HepG2 (cell line): ENCODE results near the gene C2CD4A. TPM values are rescaled to one million over a fixed set of nuclear protein-coding genes. Genes with fewer than 3 reads are reported as not detected.

Source experiments
- CEBPB ChIP-seq: IDR thresholded peaks from 2 replicates; pipeline ENCODE4 v1.6.1; 2011; ENCODE audit warnings: low read depth, low read length, improper control_type of control experiment, borderline replicate concordance
- CHD2 ChIP-seq: IDR thresholded peaks from 2 replicates; pipeline ENCODE4 v1.6.1; 2011; ENCODE audit warnings: low read depth, low read length, improper control_type of control experiment
- ISX ChIP-seq: sonication (generic); formaldehyde crosslinking; conservative IDR thresholded peaks from 2 replicates; pipeline ENCODE4 v1.5.0; 2020; ENCODE audit warnings: missing genetic modification reagents
- MIER2 ChIP-seq: IDR thresholded peaks from 2 replicates; pipeline ENCODE4 v1.6.1; 2016; ENCODE audit warnings: missing biosample characterization, missing genetic modification reagents
- NCOA1 ChIP-seq: sonication (generic); formaldehyde crosslinking; IDR thresholded peaks from 2 replicates; pipeline ENCODE4 v1.9.0; 2021; ENCODE audit warnings: missing genetic modification reagents
- NKX3-1 ChIP-seq: sonication (generic); formaldehyde crosslinking; IDR thresholded peaks from 2 replicates; pipeline ENCODE4 v1.5.0; 2020; ENCODE audit warnings: missing genetic modification reagents
- RAD21 ChIP-seq: fragments of 450-650 bp; formaldehyde crosslinking; IDR thresholded peaks from 2 replicates; pipeline ENCODE4 v1.5.0; 2020; ENCODE audit warnings: mild to moderate bottlenecking
- RFX3 ChIP-seq: IDR thresholded peaks from 2 replicates; pipeline ENCODE4 v1.6.1; 2016; ENCODE audit warnings: missing biosample characterization, missing genetic modification reagents
- SATB2 ChIP-seq: sonication (generic); formaldehyde crosslinking; IDR thresholded peaks from 2 replicates; pipeline ENCODE4 v1.5.0; 2020; ENCODE audit warnings: missing genetic modification reagents
- TCF12 ChIP-seq, 2 experiments: fragments of 450-650 bp in 1 of 2; sonication (generic) in 1 of 2; formaldehyde crosslinking in 1 of 2; IDR thresholded peaks; 2 replicates each; pipeline versions ENCODE4 v1.6.1 to v1.8.0; 2017 to 2022; ENCODE audit warnings: antibody characterized with exemption in 1 of 2, mild to moderate bottlenecking in 1 of 2, missing genetic modification reagents in 1 of 2, moderate library complexity in 1 of 2
- TCF7 ChIP-seq: sonication (generic); IDR thresholded peaks from 2 replicates; pipeline ENCODE4 v1.6.1; 2016; ENCODE audit warnings: antibody characterized with exemption, low read depth
- polyA plus RNA-seq, 8 experiments: library from polyadenylated mRNA; depleted of rRNA in 3 of 8; stranded (reverse) in 7 of 8; unstranded in 1 of 8; fragments of >200 nt; fragmentation: Illumina TruSeq in 4 of 8; extraction: Trizol in 4 of 8; gene quantifications; 2 replicates each; pipeline versions ENCODE4 v1.2.1 to v1.2.3, GENCODE V29; 2011 to 2016; ENCODE audit warnings: low read depth in 4 of 8, missing spikeins in 1 of 8, mixed read lengths in 1 of 8; ENCODE audit not compliant: insufficient read depth in 1 of 8
- total RNA-seq, 5 experiments: library from RNA; depleted of rRNA; stranded (reverse); fragments of >200 nt; fragmentation: Illumina TruSeq; extraction: Trizol; gene quantifications; 2 replicates each; pipeline ENCODE4 v1.2.3, GENCODE V29; 2016; ENCODE audit warnings: low read depth in 1 of 5
- TF ChIP-seq, protein P1 (sequence below): sonication (generic); formaldehyde crosslinking; IDR thresholded peaks from 2 replicates; pipeline ENCODE4 v1.5.0; 2020; ENCODE audit warnings: mild to moderate bottlenecking, missing genetic modification reagents
- TF ChIP-seq, protein P2 (sequence below): sonication (generic); formaldehyde crosslinking; IDR thresholded peaks from 2 replicates; pipeline ENCODE4 v1.5.0; 2020; ENCODE audit warnings: mild to moderate bottlenecking, missing genetic modification reagents, borderline replicate concordance
- TF ChIP-seq, protein P3 (sequence below): sonication (generic); formaldehyde crosslinking; IDR thresholded peaks from 2 replicates; pipeline ENCODE4 v1.9.0; 2022; ENCODE audit warnings: low read depth, missing genetic modification reagents
- TF ChIP-seq, protein P4 (sequence below): sonication (generic); formaldehyde crosslinking; IDR thresholded peaks from 2 replicates; pipeline ENCODE4 v1.4.0; 2020; ENCODE audit warnings: missing genetic modification reagents, low read depth, mild to moderate bottlenecking, borderline replicate concordance

The C2CD4A gene
- total and polyA plus RNA-seq, 2 of the 13 experiments (the other 11 are each of a cell fraction or from before 2014, with no cell fraction given) = 0.20 TPM; not detected in 1

DNA sequence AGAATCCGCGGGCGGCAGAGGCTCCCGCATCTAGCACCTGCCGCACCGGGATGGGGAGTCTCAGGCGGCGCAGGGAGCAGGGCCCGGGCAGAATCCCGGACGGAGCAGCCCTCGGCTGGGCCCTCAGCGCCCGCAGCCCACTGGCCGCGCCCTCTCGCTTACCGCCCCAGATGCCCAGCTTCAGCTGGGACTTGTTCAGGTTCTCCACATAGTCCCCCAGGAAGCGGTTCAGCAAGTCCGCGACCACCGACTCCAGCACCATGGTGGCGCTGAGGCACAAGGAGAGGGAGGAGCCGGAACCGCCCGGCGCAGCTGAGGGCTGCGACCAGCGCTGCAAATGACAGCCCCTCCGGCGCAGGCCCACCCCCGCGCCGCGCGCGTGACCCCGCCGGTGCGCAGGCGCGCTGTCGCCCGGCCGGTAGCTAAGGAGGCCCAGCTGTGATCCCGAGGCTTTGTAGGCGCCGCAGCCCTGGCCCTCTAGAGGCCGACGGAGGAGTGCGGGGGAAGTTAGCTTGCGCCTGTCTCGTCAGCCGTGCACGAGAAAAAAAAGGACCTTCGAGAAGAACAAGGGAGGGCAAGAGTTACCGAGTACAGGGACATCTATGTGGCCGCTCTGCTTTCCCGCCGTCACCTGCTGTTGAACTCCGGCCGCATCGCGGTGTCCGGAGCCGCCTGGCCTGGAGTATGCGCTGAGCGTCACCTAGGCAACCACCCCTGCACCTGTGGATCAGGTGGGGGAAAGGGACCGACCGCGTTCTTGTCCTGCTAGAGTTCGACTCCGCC, 6.5 kb upstream of the C2CD4A start, which contains the start of gene VPS13C (continued):
- TF ChIP-seq, protein P1, sequence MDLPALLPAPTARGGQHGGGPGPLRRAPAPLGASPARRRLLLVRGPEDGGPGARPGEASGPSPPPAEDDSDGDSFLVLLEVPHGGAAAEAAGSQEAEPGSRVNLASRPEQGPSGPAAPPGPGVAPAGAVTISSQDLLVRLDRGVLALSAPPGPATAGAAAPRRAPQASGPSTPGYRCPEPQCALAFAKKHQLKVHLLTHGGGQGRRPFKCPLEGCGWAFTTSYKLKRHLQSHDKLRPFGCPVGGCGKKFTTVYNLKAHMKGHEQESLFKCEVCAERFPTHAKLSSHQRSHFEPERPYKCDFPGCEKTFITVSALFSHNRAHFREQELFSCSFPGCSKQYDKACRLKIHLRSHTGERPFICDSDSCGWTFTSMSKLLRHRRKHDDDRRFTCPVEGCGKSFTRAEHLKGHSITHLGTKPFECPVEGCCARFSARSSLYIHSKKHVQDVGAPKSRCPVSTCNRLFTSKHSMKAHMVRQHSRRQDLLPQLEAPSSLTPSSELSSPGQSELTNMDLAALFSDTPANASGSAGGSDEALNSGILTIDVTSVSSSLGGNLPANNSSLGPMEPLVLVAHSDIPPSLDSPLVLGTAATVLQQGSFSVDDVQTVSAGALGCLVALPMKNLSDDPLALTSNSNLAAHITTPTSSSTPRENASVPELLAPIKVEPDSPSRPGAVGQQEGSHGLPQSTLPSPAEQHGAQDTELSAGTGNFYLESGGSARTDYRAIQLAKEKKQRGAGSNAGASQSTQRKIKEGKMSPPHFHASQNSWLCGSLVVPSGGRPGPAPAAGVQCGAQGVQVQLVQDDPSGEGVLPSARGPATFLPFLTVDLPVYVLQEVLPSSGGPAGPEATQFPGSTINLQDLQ (CRISPR knock-in tag) = 0 out of 2 replicates have a peak, but pooled peaks have one; percentile 22
- TF ChIP-seq NKX3-1 (CRISPR knock-in tag) (peak; percentile 88), SATB2 (CRISPR knock-in tag) (peak; percentile 31; the same call in 1 of the 2 replicates), NCOA1 (0 out of 2 replicates have a peak, but pooled peaks have one; percentile 76), RFX3 (CRISPR knock-in tag) (peak; percentile 79), TCF7 (peak; percentile 87), TCF12 (IDR thresholded peaks at IDR 0.05) (no peak), TCF12 (CRISPR knock-in tag; IDR thresholded peaks at IDR 0.05) (no peak), MIER2 (0 out of 2 replicates have a peak, but pooled peaks have one; percentile 33), ISX (peak; percentile 58; the same call in 1 of the 2 replicates), CEBPB (no peak), CHD2 (peak; percentile 31; the same call in 1 of the 2 replicates), RAD21 (no peak)
- TF ChIP-seq, protein P2, sequence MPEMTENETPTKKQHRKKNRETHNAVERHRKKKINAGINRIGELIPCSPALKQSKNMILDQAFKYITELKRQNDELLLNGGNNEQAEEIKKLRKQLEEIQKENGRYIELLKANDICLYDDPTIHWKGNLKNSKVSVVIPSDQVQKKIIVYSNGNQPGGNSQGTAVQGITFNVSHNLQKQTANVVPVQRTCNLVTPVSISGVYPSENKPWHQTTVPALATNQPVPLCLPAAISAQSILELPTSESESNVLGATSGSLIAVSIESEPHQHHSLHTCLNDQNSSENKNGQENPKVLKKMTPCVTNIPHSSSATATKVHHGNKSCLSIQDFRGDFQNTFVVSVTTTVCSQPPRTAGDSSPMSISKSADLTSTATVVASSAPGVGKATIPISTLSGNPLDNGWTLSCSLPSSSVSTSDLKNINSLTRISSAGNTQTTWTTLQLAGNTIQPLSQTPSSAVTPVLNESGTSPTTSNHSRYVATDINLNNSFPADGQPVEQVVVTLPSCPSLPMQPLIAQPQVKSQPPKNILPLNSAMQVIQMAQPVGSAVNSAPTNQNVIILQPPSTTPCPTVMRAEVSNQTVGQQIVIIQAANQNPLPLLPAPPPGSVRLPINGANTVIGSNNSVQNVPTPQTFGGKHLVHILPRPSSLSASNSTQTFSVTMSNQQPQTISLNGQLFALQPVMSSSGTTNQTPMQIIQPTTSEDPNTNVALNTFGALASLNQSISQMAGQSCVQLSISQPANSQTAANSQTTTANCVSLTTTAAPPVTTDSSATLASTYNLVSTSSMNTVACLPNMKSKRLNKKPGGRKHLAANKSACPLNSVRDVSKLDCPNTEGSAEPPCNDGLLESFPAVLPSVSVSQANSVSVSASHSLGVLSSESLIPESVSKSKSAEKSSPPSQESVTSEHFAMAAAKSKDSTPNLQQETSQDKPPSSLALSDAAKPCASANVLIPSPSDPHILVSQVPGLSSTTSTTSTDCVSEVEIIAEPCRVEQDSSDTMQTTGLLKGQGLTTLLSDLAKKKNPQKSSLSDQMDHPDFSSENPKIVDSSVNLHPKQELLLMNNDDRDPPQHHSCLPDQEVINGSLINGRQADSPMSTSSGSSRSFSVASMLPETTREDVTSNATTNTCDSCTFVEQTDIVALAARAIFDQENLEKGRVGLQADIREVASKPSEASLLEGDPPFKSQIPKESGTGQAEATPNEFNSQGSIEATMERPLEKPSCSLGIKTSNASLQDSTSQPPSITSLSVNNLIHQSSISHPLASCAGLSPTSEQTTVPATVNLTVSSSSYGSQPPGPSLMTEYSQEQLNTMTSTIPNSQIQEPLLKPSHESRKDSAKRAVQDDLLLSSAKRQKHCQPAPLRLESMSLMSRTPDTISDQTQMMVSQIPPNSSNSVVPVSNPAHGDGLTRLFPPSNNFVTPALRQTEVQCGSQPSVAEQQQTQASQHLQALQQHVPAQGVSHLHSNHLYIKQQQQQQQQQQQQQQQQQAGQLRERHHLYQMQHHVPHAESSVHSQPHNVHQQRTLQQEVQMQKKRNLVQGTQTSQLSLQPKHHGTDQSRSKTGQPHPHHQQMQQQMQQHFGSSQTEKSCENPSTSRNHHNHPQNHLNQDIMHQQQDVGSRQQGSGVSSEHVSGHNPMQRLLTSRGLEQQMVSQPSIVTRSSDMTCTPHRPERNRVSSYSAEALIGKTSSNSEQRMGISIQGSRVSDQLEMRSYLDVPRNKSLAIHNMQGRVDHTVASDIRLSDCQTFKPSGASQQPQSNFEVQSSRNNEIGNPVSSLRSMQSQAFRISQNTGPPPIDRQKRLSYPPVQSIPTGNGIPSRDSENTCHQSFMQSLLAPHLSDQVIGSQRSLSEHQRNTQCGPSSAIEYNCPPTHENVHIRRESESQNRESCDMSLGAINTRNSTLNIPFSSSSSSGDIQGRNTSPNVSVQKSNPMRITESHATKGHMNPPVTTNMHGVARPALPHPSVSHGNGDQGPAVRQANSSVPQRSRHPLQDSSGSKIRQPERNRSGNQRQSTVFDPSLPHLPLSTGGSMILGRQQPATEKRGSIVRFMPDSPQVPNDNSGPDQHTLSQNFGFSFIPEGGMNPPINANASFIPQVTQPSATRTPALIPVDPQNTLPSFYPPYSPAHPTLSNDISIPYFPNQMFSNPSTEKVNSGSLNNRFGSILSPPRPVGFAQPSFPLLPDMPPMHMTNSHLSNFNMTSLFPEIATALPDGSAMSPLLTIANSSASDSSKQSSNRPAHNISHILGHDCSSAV = no peak
- TF ChIP-seq, protein P3, sequence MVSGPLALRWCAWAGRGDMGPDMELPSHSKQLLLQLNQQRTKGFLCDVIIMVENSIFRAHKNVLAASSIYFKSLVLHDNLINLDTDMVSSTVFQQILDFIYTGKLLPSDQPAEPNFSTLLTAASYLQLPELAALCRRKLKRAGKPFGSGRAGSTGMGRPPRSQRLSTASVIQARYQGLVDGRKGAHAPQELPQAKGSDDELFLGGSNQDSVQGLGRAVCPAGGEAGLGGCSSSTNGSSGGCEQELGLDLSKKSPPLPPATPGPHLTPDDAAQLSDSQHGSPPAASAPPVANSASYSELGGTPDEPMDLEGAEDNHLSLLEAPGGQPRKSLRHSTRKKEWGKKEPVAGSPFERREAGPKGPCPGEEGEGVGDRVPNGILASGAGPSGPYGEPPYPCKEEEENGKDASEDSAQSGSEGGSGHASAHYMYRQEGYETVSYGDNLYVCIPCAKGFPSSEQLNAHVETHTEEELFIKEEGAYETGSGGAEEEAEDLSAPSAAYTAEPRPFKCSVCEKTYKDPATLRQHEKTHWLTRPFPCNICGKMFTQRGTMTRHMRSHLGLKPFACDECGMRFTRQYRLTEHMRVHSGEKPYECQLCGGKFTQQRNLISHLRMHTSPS (CRISPR knock-in tag) = no peak
- TF ChIP-seq, protein P4, sequence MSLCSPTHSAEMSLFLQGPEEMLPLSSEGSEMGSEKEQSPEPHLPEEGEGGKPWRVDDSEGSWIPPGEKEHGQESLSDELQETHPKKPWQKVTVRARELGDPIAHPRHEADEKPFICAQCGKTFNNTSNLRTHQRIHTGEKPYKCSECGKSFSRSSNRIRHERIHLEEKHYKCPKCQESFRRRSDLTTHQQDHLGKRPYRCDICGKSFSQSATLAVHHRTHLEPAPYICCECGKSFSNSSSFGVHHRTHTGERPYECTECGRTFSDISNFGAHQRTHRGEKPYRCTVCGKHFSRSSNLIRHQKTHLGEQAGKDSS (CRISPR knock-in tag) = peak; percentile 62; the same call in 1 of the 2 replicates
